Measurements from ENCODE around the gene ABHD2.
"Not testable (repeated sequence)": the region's sequence is repeated elsewhere in the genome, so short reads cannot be mapped to it uniquely, and the experiment has no call there.

The ABHD2 gene

GRCh38 chr15:89120479-89121000, 32.3 kb downstream of the ABHD2 start:
- not testable (repeated sequence) for DNase-seq (ENCODE audit: low spot score)

DNA sequence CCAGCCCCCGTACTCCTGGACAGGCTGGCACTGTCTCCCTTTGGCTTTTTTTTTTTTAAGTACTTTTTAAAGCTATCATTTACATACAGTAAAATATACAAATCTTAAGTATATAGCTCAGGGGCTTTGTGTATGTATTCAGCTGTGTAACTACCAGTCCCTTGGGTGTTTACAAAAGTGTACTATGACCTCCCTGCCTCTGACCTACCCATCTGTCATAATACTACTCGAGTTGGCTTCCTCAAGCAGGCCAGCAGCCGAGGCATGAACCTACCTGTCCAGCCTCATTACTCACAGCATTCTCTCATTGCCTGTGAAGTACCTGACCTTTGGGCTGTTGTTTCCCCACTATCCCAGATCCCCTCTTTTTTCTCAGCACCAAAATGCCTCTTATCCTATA, 33.2 kb downstream of the ABHD2 start:
- no peak for DNase-seq (ENCODE audit: low spot score)

GRCh38 chr15:89122505-89123180, 34.4 kb downstream of the ABHD2 start:
- DNase-seq (ENCODE audit: low spot score) = no peak

- DNase-seq (ENCODE audit: low spot score) = peak; percentile 76
These were observed 34.9 kb downstream of the ABHD2 start for GRCh38 chr15:89123181-89123525.

DNA sequence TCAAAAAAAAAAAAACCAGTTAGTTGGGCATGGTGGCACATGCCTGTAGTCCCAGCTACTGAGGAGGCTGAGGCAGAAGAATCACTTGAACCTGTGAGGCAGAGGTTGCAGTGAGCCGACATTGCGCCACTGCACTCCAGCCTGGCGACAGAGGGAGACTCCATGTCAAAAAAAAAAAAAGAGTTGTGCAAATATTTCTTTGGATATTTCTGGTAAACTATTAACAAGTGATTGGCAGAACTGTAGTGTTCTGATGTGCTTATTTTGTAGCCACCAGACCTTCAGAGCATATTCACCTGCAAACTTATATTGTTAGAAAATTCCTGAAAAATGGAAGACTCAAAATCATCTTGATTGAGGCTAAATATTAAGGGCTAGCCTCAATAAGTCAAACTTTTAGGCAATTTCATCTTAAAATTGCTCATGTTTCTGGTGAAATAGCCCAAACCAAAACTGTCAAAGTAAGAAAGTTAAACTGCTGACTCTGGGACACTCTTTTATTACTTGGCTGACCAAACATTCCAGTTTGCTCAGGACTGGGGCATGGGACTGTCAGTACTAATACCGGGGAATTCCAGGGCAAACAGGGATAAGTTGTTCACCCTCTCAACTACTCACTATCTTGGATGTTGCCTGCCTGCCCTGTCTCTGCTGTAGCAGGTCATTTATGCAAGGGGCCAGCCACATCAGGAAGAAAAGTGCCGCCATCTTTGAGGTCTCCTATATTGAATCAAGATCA, 37.0 kb downstream of the ABHD2 start:
- DNase-seq (ENCODE audit: low spot score) = no peak

DNA sequence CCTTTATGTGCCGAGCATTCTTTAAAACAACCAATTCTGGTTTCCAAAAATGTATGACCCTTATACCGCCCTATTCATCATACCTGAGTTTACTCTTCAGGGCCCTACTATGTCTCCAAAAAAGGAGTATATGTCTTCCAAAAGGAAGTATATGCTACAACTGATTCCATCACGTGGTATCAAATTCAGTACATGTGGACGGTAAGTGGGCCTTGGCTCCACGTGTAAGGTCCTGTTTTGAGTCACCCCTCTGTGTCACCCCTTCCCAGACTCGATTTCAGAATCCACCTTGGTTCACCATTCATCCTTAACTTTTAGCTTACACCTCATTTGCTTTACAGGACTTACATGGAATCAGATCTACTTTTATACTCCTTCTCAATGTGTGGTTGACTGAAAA, 37.8 kb downstream of the ABHD2 start:
- no peak for DNase-seq (ENCODE audit: low spot score)

DNA sequence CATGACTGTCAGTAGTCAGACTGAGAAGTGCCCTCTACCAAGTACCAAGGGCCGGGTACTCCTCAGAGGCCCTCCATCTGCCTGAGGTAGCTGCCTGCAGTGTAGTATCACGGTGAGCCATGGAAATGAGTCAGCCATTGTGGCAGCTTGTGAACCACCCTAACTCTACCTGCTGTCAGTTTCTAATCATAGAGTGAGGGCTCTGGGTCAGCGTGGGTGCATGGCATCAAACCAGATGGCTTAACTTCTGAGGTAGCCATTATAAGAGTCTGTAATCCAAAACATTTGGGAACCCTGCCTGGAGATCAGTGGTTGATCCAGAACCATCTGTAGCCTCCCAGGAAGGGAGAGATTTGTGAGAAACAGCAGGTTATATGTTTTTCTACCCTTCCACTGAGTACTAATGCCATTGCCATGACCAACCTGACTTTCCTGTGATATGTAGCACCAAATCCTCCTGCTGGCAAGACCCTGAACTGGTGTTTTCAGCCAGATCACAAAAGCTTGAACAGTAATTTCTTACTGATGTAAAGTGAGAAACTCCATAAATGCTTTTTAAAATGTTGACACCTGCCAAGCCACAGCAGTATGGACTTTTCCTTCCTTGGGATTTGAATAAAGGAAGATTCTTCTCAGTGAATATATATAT, 38.9 kb downstream of the ABHD2 start:
- DNase-seq (ENCODE audit: low spot score) = no peak

GRCh38 chr15:89128320-89129122, 40.3 kb downstream of the ABHD2 start:
- no peak for DNase-seq (ENCODE audit: low spot score)

DNA sequence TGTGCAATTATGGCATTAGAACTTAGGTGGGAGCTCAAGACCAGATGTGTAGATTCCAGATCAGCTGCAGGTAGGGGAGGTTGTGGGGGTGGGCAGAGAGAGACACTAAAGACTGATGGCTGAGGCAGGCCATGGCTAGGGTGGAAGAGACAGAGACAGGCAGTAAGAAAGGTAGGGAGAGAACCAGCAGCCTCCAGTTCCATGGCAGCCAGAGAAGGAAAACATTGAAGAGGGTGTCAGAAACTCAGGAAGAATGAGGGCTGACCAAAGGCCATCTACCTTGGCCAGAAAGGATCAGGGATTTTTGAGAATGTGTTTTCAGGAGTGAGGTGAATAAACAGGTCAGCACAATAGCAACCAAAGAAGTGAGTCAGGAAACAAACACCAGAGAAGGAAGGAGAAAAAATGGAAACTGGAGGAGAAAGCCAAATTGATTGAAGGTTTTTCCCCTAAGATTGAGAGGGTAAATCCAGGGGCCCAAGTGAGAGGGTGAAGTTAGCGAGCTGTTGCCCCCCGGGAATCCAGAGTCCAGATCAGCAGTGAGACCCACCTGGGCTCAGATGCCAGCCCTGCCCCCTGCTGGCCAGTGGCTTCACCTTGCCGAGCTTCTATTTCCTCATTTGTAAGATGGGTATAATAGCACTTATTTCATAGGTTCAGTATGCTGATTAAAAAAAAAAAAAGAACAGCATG, 41.0 kb downstream of the ABHD2 start:
- peak; percentile 48 for DNase-seq (ENCODE audit: low spot score)

GRCh38 chr15:89129816-89130134, 41.5 kb downstream of the ABHD2 start:
- DNase-seq (ENCODE audit: low spot score) = no peak

DNA sequence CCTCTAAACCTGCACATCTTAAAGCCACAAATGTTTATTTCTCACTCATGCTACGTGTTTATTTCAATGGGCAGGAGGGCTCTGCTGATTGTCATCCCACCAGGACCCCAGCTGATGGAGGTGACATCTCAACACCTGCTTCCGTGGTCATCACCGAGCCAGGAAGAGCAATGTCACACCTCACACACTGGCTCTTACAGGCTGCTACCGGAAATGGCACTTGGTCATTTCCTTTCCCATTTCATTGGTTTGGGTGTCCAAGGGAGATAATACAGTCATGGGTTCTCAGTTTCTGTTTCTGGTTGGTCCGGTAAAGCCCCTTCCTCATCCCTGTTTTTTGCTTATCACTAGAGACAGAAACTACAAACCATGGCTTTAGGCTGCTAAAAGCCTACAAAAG, 41.9 kb downstream of the ABHD2 start:
- DNase-seq (ENCODE audit: low spot score) = no peak

GRCh38 chr15:89131731-89132130, 43.5 kb downstream of the ABHD2 start:
- DNase-seq (ENCODE audit: low spot score) = no peak

DNA sequence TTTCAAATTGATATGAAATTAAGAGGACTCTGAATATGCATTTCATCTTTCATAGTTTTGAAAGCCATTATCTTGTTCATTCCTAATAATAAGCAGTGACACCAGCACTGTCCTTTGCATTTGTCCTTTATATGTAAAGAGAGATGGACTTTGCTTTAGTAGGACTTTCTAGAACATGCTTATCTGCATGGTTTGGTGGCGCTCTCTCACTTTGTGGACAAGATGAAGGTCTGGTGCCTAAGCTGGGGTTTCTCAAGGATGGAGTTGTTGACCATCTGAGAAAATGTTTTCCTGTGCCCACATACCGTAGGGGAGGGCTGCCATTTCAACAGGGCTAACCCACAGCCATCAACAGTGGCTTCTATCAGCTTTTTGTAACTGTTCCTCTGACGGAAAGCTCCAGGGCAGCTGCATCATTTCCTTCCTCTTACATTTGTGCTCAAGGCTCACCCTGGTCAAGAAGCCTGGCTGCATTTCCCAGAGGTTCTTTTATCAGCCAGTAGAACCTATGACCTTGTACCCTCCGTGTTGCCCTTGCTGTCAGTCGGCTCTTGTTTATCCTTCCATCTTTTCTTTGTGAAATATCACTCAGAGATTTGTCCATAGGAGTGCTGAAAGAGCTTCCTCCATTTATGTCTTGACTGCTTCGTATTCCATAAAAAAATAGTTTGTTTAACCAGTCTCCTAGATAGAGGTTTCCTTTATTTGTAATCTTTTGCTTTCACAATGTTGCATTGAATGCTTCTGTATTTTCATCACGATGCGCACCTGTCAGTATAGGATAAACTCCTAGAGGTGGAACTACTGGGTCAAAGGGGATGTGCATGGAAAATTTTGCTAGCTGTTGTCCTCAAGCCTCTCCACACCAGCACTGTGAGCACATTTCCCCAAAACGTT, 44.6 kb downstream of the ABHD2 start:
- DNase-seq (ENCODE audit: low spot score) = no peak

- not testable (repeated sequence) for DNase-seq (ENCODE audit: low spot score)
These were observed 47.3 kb downstream of the ABHD2 start for GRCh38 chr15:89135387-89136077.

GRCh38 chr15:89136078-89136806, 48.0 kb downstream of the ABHD2 start:
- DNase-seq (ENCODE audit: low spot score) = no peak

DNA sequence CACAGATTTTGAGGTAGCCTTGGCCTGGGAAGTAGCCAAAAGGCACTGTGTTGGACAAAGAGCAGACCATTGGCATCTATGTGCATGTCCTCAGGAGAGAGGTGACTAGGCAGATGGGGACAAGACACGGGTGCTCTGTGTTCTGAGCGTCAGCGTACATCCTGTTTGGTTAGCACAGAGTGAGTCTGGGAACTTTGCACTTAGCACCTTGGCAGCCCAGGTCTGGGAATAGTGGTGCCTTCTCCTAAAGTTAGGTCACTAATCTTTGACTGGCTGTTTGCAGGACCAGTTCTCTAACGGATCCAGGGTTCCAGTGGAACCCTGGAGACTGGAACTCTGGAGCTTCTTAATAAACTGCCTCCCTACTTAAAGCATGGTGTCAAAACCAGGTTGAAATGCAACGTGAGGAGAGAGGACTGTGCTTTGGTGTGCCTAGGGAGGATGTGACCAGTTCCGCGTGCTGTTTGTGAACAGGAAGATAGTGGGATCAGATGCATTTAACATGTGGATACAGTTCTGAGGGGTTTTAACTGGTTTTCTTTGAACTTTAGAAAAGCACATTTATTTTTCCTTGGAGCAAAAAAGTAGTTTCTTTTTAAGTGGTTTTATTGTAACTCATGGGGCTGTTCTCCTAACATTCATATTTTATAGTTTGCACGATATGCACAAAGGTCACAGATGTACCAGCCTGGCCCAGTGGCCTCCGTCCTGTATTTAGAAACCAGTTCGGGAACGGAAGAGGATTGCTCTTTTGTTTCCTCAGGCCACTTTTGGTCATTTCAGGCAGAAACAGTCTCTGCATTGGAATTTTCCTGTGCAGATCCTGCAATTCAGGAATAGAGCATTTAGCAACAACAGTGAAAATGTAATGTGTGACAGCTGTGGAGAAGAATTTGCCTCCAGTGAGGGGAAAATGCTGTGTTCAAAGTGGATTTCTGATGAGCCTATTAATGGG, 48.8 kb downstream of the ABHD2 start:
- DNase-seq (ENCODE audit: low spot score) = no peak

DNA sequence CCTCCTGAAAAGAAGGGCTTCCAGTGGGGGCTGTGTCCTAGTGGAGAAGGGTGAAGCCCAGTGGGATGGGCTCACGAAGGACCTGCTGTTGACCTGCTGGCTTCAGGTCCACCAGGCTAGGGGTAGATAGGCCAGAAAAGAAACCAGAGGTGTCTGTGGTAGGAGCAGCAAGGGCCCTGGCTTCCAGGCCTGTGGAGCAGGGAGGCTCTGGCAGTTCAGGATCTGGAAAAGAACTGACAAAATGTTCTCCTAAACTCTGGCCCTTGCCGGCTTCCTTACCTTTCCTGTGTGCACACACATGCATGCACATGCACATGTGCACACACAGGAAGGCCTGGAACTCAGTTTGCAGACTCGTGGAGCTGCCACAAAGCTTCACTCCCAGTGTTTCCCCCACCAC, 49.7 kb downstream of the ABHD2 start:
- no peak for DNase-seq (ENCODE audit: low spot score)

GRCh38 chr15:89138999-89139612, 50.9 kb downstream of the ABHD2 start:
- DNase-seq (ENCODE audit: low spot score) = no peak
